ENCODE results near the gene PLXNA4. TPM values are rescaled to one million over a fixed set of nuclear protein-coding genes. Genes with fewer than 3 reads are reported as not detected.

The PLXNA4 gene
- total RNA-seq, 2 experiments from 2014 or later: 1.2 to 1.4 TPM

DNA sequence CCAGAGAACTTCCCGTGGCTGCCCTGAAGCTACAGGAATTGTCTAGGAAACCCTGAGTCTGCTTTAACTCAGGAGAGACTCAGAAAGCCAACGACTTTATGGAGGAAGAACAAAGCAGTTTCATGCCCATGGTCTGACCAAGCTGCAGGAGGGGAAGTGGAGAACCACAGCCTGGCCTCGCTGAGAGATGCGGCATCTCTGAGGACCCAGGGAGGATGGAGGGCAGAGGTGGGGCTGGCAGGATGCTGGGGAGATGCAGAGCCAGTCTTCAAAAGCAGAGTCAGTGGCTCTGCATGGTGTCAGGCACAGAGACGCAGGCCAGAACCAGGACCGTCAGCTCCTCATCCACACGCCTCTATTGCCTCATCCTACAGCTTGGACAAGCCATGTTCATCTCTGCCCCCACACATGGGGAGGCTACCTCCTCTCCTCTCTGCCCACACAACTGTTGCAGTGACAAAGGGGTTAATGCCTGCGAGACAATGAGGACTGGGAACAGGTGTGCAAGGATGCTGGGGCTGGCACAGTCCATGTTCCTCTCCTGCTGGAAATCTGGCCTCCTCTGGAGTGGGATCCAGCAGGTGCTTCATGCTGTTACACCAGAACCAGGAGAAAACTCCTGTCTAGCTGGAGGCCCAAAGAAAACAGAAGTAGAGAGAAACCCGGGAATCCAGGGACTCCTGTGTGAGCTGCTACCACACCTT, 267.0 kb downstream of the PLXNA4 start:
- DNase-seq: peak; percentile 39
- peaks cover 21% of the 10 kb centered on the region for H3K27me3 Mint-ChIP-seq
- no peak overlapping the region for H3K27ac Mint-ChIP-seq
- peaks cover 10% of the 10 kb centered on the region for H3K4me1 Mint-ChIP-seq
- no peaks in the 10 kb centered on the region for H3K9me3 Mint-ChIP-seq
- no peak overlapping the region for H3K4me3 Mint-ChIP-seq
- ChIA-PET CTCF (interaction anchor here (0.9 to 2.5 kb wide), 3 partner anchors 9 to 274 kb away, joined by 3 to 15 read pairs (median 9); no protein-coding TSS in a partner anchor), POLR2A (no interaction called here)
- no peaks in the 10 kb centered on the region for H3K36me3 Mint-ChIP-seq (ENCODE audit: low read depth)

DNA sequence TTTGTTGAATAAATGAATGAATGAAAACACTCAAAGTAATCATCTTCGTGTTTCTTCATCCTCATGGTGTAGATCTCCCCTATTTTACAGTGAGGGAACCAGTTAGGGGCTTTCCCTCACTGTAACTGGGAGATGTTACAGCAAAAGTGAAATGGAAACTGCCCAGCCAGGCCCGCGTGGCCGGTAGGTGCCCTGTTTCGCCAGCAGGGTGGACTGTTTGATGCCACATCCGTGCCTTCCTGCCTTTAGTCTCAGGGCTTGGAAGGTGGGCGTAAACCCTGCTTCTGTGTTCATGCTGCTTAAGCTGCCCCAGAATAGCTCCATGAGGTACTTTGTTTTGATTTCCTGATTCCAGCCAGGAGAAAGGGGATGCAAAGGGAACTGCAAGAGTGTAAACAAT, 268.8 kb downstream of the PLXNA4 start:
- no peak overlapping the region for H3K27ac Mint-ChIP-seq
- CTCF ChIA-PET: interaction anchor here (1.0 kb wide), 1 partner anchor 14 kb away, joined by 3 read pairs; no protein-coding TSS in a partner anchor
- no peak for DNase-seq
- no peak overlapping the region for H3K4me3 Mint-ChIP-seq
- peaks cover 10% of the 10 kb centered on the region for H3K4me1 Mint-ChIP-seq
- no peaks in the 10 kb centered on the region for H3K36me3 Mint-ChIP-seq (ENCODE audit: low read depth)
- no peaks in the 10 kb centered on the region for H3K9me3 Mint-ChIP-seq
- POLR2A ChIA-PET: no interaction called here
- H3K27me3 Mint-ChIP-seq: peaks cover 11% of the 10 kb centered on the region

DNA sequence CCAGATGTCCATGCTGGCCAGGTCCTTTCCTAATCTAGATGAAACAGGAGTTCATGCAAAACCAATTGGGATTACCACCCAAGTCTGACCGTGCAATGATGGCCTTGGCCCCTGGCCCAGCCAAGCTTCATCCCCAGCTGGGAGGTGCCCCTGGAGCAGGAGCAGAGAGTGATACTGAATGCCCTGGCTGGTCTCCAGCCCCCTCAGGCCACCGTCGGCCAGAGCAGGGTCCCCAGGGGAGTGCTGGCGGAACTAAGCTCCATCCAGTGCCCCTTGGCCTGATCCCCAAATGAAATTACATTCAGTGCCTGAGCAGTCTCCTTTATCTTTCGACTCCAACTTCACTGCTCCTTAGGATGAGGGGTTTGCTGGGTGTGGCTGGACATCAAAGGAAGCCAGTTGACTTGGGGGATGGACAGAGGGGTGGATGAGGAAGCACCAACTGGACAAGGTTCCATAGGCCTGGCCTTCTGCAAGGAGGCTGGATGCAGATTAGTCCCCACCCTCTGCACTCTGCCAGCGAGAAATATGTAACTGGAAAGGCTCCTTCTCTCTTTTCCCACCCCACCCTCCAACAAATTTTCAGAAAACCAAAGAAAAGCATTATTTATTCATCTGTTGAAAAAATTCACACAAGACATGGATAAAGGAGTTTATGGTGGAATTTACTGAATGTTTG, 275.5 kb downstream of the PLXNA4 start:
- Mint-ChIP-seq H3K27me3 (no peaks in the 10 kb centered on the region), H3K4me3 (no peak overlapping the region), H3K27ac (no peak overlapping the region), H3K4me1 (peaks cover 6% of the 10 kb centered on the region), H3K36me3 (ENCODE audit: low read depth) (no peaks in the 10 kb centered on the region), H3K9me3 (no peaks in the 10 kb centered on the region)
- CTCF ChIA-PET: no interaction called here
- POLR2A ChIA-PET: no interaction called here
- DNase-seq: no peak

DNA sequence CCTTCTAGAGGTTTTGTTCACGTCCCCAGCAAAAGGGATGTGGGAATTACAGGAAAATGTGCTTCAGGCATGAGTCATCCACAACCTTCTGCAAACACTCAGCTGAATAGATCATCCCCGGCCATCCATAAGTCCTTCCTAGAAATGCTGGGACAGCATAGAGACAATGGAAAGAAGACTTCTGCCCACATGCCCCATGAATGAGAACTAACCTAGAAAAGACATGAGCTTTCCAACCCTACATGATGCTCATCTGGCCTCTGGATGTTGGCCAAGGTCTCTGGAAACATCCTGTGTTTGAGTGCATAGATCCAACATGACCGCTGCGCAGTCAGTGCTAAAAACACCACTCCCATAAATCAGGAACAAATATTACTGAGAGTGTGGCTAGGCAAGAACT, 277.5 kb downstream of the PLXNA4 start:
- H3K4me3 Mint-ChIP-seq: no peak overlapping the region
- H3K9me3 Mint-ChIP-seq: no peaks in the 10 kb centered on the region
- no peak overlapping the region for H3K27ac Mint-ChIP-seq
- POLR2A ChIA-PET: no interaction called here
- no peak for DNase-seq
- H3K36me3 Mint-ChIP-seq (ENCODE audit: low read depth): no peaks in the 10 kb centered on the region
- H3K4me1 Mint-ChIP-seq: peaks cover 6% of the 10 kb centered on the region
- CTCF ChIA-PET: interaction anchor here (1.2 kb wide), 1 partner anchor 20 kb away, joined by 4 read pairs; no protein-coding TSS in a partner anchor
- H3K27me3 Mint-ChIP-seq: peaks cover 1% of the 10 kb centered on the region

DNA sequence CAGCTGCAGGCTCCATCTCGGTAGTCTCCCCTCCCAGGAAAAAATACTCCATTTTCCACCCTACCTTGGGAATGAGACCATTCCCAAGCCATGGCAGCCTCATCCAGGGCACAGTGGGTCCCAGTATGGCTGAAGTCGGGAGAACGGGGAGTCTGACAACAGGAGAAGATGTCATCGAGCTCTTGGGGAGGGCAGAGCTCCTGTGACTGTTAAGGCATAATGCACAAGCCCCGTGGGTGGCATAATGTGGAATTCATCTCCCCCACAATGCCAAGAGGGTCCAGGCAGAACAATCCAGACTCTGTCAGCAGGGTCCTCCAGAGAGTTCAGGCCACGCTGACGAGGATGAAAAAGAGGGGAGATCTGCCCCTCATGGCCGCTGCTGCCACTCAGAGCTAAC, 279.4 kb downstream of the PLXNA4 start:
- POLR2A ChIA-PET: no interaction called here
- Mint-ChIP-seq H3K27me3 (peaks cover 1% of the 10 kb centered on the region), H3K9me3 (no peaks in the 10 kb centered on the region), H3K4me3 (no peak overlapping the region), H3K27ac (no peak overlapping the region), H3K4me1 (peaks cover 6% of the 10 kb centered on the region), H3K36me3 (ENCODE audit: low read depth) (no peaks in the 10 kb centered on the region)
- CTCF ChIA-PET: no interaction called here
- DNase-seq: no peak

DNA sequence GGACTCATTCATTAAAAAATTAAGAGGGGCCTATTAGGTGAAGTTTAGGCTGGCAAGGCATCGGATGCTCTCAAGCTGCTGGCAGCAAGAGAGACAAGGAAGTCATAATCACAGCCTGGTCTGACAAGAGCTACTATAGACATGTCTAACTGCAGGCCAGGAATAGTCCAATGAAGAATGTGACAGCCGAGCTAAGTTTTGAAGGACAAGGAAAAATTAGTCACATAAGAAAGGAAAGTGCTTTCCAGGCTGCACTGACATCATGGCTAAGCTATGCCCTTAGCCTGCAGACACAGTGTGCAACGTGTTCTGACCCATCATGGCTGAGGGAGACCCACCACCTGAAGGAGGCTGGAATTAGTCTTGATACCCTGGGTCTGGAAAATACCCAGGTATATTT, 281.1 kb downstream of the PLXNA4 start:
- H3K27me3 Mint-ChIP-seq: peaks cover 10% of the 10 kb centered on the region
- H3K4me3 Mint-ChIP-seq: no peak overlapping the region
- no peaks in the 10 kb centered on the region for H3K9me3 Mint-ChIP-seq
- H3K36me3 Mint-ChIP-seq (ENCODE audit: low read depth): no peaks in the 10 kb centered on the region
- DNase-seq: no peak
- H3K4me1 Mint-ChIP-seq: peaks cover 6% of the 10 kb centered on the region
- ChIA-PET CTCF (no interaction called here), POLR2A (no interaction called here)
- no peak overlapping the region for H3K27ac Mint-ChIP-seq

DNA sequence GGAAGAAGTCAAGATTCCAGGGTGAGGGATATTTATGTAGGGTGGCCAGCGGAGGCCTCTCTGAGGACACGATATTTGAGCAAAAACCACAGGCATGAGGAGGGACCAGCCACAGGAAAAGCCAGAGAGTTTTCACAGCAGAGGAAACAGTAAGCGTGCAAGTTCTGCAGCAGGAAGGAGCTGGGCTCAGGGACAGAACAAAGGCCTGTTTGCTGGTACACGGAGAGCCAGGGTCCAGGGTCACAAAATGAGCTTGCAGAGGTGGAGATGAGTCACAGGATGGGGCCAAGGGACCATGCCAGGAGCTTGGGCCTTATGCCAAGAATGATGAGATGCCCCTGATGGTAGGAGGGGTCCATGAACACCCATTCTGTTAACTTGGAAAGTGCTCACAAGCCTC, 283.5 kb downstream of the PLXNA4 start:
- peaks cover 10% of the 10 kb centered on the region for H3K27me3 Mint-ChIP-seq
- no peaks in the 10 kb centered on the region for H3K36me3 Mint-ChIP-seq (ENCODE audit: low read depth)
- H3K4me3 Mint-ChIP-seq: no peak overlapping the region
- H3K4me1 Mint-ChIP-seq: no peaks in the 10 kb centered on the region
- ChIA-PET CTCF (no interaction called here), POLR2A (no interaction called here)
- H3K9me3 Mint-ChIP-seq: no peaks in the 10 kb centered on the region
- no peak for DNase-seq
- H3K27ac Mint-ChIP-seq: no peak overlapping the region

DNA sequence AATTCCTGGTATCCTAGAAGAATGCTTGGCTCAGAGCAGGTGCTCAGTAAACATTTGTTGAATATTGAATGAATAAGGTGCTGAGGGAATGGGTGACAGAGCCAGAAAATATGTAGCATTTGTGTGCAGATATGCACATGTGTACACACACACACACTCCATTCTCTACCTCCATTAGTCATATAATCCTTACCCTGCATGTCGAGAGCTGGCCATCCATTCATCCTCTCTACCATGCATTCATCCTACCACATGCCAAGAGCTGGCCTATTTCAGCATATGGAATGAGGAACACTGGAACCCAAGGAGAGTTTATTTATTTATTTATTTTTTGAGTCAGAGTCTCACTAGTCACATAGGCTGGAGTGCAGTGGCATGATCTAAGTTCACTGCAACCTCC, 284.8 kb downstream of the PLXNA4 start:
- Mint-ChIP-seq H3K4me3 (no peak overlapping the region), H3K9me3 (no peaks in the 10 kb centered on the region), H3K27ac (no peak overlapping the region), H3K36me3 (ENCODE audit: low read depth) (no peaks in the 10 kb centered on the region), H3K4me1 (no peaks in the 10 kb centered on the region), H3K27me3 (peaks cover 10% of the 10 kb centered on the region)
- DNase-seq: no peak
- POLR2A ChIA-PET: no interaction called here
- CTCF ChIA-PET: no interaction called here

DNA sequence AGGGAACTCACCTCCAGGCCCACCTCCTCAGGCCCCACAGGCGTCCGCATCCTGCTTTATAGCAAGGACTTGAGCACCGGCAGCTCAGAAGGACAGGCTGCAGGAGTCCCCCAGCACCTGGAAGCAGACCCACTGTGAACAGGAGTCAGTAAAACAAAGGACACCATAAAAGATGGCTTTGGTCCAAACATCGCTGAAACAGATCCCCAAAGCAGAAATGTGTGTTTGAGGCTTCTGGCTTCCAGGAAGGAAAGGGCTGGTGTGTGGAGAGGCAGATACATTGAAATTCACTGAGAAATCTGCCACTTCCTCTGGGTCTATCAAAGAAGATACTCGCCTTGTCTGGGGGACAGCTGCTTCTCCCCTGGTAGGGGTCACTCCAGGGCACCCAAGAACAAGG, 286.2 kb downstream of the PLXNA4 start:
- no peaks in the 10 kb centered on the region for H3K9me3 Mint-ChIP-seq
- H3K36me3 Mint-ChIP-seq (ENCODE audit: low read depth): no peaks in the 10 kb centered on the region
- peaks cover 10% of the 10 kb centered on the region for H3K27me3 Mint-ChIP-seq
- H3K4me3 Mint-ChIP-seq: no peak overlapping the region
- H3K4me1 Mint-ChIP-seq: no peaks in the 10 kb centered on the region
- DNase-seq: no peak
- POLR2A ChIA-PET: no interaction called here
- no peak overlapping the region for H3K27ac Mint-ChIP-seq
- CTCF ChIA-PET: no interaction called here

DNA sequence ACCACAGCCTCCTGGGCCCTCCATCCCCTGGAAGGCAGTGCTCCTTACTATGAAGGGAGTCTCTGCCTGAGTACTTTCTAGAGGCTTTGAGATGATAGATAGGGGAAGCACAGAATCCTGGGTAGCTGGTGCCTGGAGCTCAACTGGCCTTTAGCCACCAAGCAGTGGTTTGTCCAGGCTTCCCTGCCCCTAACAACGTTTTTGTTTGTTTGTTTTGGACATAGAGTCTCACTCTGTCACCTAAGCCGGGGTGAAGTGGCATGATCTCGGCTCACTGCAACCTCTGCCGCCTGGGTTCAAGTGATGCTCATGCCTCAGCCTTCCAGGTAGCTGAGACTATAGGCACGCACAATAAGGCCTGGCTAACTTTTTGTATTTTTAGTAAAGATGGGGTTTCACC, 289.4 kb downstream of the PLXNA4 start:
- ChIA-PET CTCF (no interaction called here), POLR2A (no interaction called here)
- Mint-ChIP-seq H3K4me3 (no peak overlapping the region), H3K27me3 (peaks cover 8% of the 10 kb centered on the region), H3K36me3 (ENCODE audit: low read depth) (no peaks in the 10 kb centered on the region), H3K27ac (no peak overlapping the region), H3K4me1 (no peaks in the 10 kb centered on the region), H3K9me3 (no peaks in the 10 kb centered on the region)
- DNase-seq: no peak

DNA sequence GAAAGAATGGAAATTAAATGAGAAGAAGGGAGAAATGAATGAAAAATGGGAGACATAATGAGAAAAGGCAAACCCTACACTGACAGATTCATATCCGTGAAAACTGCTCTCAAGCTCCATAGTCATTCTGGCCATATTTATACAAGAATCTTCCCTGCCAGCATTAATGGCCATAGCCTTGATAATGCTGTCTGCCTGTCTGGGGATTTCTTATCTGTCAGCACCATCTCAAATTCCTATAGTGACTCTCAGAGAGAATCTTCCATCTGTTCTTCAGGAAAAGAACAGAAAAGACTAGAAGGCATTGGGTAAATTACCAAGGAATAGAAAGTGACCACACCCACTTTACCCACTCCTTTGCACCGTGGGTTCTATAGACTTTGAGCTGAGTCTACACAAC, 295.9 kb downstream of the PLXNA4 start:
- DNase-seq: no peak
- CTCF ChIA-PET: interaction anchor here (0.6 kb wide), 1 partner anchor 497 kb away, joined by 3 read pairs; no protein-coding TSS in a partner anchor
- Mint-ChIP-seq H3K4me1 (no peaks in the 10 kb centered on the region), H3K27ac (no peak overlapping the region), H3K27me3 (peaks cover 4% of the 10 kb centered on the region), H3K4me3 (no peak overlapping the region), H3K36me3 (ENCODE audit: low read depth) (no peaks in the 10 kb centered on the region), H3K9me3 (no peaks in the 10 kb centered on the region)
- POLR2A ChIA-PET: no interaction called here

DNA sequence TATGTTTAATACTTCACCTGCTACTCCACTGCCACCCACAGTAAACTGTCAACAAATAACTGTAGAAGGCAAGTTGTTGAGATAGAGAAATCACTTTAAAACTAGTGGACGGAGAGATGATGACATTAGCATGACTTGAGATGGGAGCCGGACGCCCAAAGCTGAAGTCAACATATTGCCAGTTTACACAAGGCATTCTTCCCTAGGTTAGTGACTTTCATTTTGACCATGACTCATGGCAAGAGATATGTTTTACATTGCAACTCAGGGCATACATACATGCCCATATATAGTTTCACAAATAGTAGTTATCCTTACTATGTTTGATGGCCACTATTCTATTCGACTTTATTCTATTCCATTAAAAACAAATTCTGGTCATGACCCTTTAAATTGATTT, 296.6 kb downstream of the PLXNA4 start:
- ChIA-PET POLR2A (no interaction called here), CTCF (no interaction called here)
- Mint-ChIP-seq H3K4me1 (no peaks in the 10 kb centered on the region), H3K9me3 (no peaks in the 10 kb centered on the region), H3K36me3 (ENCODE audit: low read depth) (no peaks in the 10 kb centered on the region), H3K4me3 (no peak overlapping the region), H3K27ac (no peak overlapping the region), H3K27me3 (peaks cover 4% of the 10 kb centered on the region)
- no peak for DNase-seq

DNA sequence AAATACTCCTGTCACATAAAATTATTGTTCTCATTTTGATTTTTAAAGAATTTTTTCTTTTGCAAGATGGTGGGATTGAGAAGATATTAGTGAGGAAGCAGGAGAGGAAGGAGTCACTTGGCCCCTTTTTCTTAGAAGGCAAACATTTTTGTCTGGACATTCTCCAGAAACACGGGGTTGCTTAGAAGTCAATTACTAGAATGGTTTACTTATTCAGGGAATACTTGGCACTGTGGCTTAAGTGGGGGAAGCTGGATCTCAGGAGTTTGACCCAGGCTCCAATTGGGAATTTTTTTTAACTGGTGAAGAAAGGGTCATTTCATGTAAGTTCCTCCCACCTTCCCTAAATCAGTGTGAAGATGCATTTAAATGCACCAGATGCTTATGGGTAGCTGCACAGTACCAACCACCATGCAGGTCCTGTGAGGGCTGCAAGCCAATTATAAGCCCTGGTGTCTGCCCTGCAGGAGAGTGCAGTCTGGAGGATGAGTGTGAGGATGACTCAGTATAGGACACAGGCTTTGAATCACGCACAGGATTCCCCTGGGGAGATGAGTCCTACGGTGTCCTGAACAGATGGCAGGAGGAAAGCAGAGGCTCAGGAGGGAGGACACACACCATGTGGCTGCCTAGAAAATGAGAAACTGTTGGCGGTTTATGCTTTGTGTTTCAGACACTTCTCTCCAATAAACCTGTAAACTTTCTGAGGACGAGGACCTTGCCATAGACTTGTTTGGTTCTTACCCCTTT, 299.1 kb downstream of the PLXNA4 start:
- no peak for DNase-seq
- no peak overlapping the region for H3K27ac Mint-ChIP-seq
- H3K36me3 Mint-ChIP-seq (ENCODE audit: low read depth): no peaks in the 10 kb centered on the region
- no peaks in the 10 kb centered on the region for H3K9me3 Mint-ChIP-seq
- ChIA-PET POLR2A (no interaction called here), CTCF (interaction anchor here (0.6 kb wide), 1 partner anchor 836 kb away, joined by 4 read pairs; no protein-coding TSS in a partner anchor)
- H3K27me3 Mint-ChIP-seq: peaks cover 4% of the 10 kb centered on the region
- H3K4me3 Mint-ChIP-seq: no peak overlapping the region
- H3K4me1 Mint-ChIP-seq: no peaks in the 10 kb centered on the region
